Amygdala (tissue), 56 donors: ENCODE results near the gene TRIM63.

Experiments
- DNase-seq, 56 donors: peaks; one replicate each; lab custom pipeline; 2025; lab: John Stamatoyannopoulos, UW

Gene TRIM63

GRCh38 chr1:26060832-26061574 is 6.4 kb downstream of the TRIM63 start:
- no peak for DNase-seq

GRCh38 chr1:26059906-26060305 is 7.5 kb downstream of the TRIM63 start:
- DNase-seq: no peak

- DNase-seq: no peak
Observed at GRCh38 chr1:26058052-26058595, 9.3 kb downstream of the TRIM63 start.

GRCh38 chr1:26057189-26057588 is 10.2 kb downstream of the TRIM63 start:
- no peak for DNase-seq

GRCh38 chr1:26055041-26055440 is 12.4 kb downstream of the TRIM63 start:
- DNase-seq: no peak

GRCh38 chr1:26053718-26054560 is 13.5 kb downstream of the TRIM63 start:
- DNase-seq: no peak

- no peak for DNase-seq
Observed at GRCh38 chr1:26050248-26050640, 17.2 kb downstream of the TRIM63 start.

- no peak for DNase-seq
Observed at GRCh38 chr1:26049531-26050247, 17.7 kb downstream of the TRIM63 start.

GRCh38 chr1:26047278-26047874 is 20.1 kb downstream of the TRIM63 start:
- DNase-seq: no peak

- no peak for DNase-seq
Observed at GRCh38 chr1:26046246-26047095, 21.0 kb downstream of the TRIM63 start.

- DNase-seq: no peak
Observed at GRCh38 chr1:26045722-26046245, 21.6 kb downstream of the TRIM63 start, which contains the start of gene SLC30A2. SLC30A2 (minus strand) TSS chr1:26046118; CDS start chr1:26045896, 222 bp downstream.

- DNase-seq: no peak
Observed at GRCh38 chr1:26044971-26045721, 22.3 kb downstream of the TRIM63 start.

- DNase-seq: no peak
Observed at GRCh38 chr1:26044414-26044813, 23.0 kb downstream of the TRIM63 start.

- no peak for DNase-seq
Observed at GRCh38 chr1:26043765-26044164, 23.7 kb downstream of the TRIM63 start.

GRCh38 chr1:26041978-26042377 is 25.5 kb downstream of the TRIM63 start:
- no peak for DNase-seq

GRCh38 chr1:26041401-26041800 is 26.0 kb downstream of the TRIM63 start:
- DNase-seq: no peak

- DNase-seq: no peak
Observed at GRCh38 chr1:26038904-26039303, 28.5 kb downstream of the TRIM63 start.

GRCh38 chr1:26038477-26038876 is 29.0 kb downstream of the TRIM63 start:
- no peak for DNase-seq
